ENCODE measurements around the gene TAF11L14.
"Not testable (repeated sequence)": the region's sequence is repeated elsewhere in the genome, so short reads cannot be mapped to it uniquely, and the experiment has no call there.

The TAF11L14 gene

GRCh38 chr5:17634160-17634559 is at the start of gene TAF11L14:
TSS of gene TAF11L14 (plus strand) at chr5:17634460.
- DNase-seq, result no peak

- not testable (repeated sequence) for DNase-seq
Measured at GRCh38 chr5:17585658-17586057, 48.6 kb upstream of the TAF11L14 start, which contains the start of gene TAF11L7. TSS of gene TAF11L7 (minus strand) at chr5:17585758.

- DNase-seq, result not testable (repeated sequence)
Measured at GRCh38 chr5:17590860-17591259, 43.4 kb upstream of the TAF11L14 start, which contains the start of gene TAF11L8. TSS of gene TAF11L8 (minus strand) at chr5:17590960.

GRCh38 chr5:17594255-17594654 is 40.0 kb upstream of the TAF11L14 start, which contains the start of gene TAF11L9:
TSS of gene TAF11L9 (minus strand) at chr5:17594394.
- not testable (repeated sequence) for DNase-seq

- DNase-seq, result not testable (repeated sequence)
Measured at GRCh38 chr5:17597728-17598127, 36.5 kb upstream of the TAF11L14 start, which contains the start of gene TAF11L10. TSS of gene TAF11L10 (minus strand) at chr5:17597828.

GRCh38 chr5:17603880-17604279 is 30.4 kb upstream of the TAF11L14 start, which contains the start of gene TAF11L11:
TSS of gene TAF11L11 (plus strand) at chr5:17604183.
- not testable (repeated sequence) for DNase-seq

GRCh38 chr5:17604951-17605350 is 29.3 kb upstream of the TAF11L14 start:
- DNase-seq, result no peak

- not testable (repeated sequence) for DNase-seq
Measured at GRCh38 chr5:17607461-17607860, 26.8 kb upstream of the TAF11L14 start.

GRCh38 chr5:17610092-17610491 is 24.2 kb upstream of the TAF11L14 start, which contains the start of gene TAF11L12:
TSS of gene TAF11L12 (plus strand) at chr5:17610392.
- DNase-seq, result not testable (repeated sequence)

GRCh38 chr5:17614872-17615605 is 19.2 kb upstream of the TAF11L14 start:
- no peak for DNase-seq

- DNase-seq, result no peak
Measured at GRCh38 chr5:17619354-17619753, 14.9 kb upstream of the TAF11L14 start.

GRCh38 chr5:17620627-17621026 is 13.6 kb upstream of the TAF11L14 start:
- no peak for DNase-seq

GRCh38 chr5:17625686-17626085 is 8.6 kb upstream of the TAF11L14 start:
- no peak for DNase-seq

- DNase-seq, result not testable (repeated sequence)
Measured at GRCh38 chr5:17631788-17632187, 2.5 kb upstream of the TAF11L14 start, which contains the start of gene TAF11L13. TSS of gene TAF11L13 (plus strand) at chr5:17632088.

GRCh38 chr5:17649232-17649631 is 15.0 kb downstream of the TAF11L14 start:
- DNase-seq, result not testable (repeated sequence)

GRCh38 chr5:17655201-17655759 is 21.0 kb downstream of the TAF11L14 start:
- DNase-seq, result not testable (repeated sequence)

GRCh38 chr5:17655921-17656320 is 21.7 kb downstream of the TAF11L14 start:
- DNase-seq, result no peak

- no peak for DNase-seq
Measured at GRCh38 chr5:17663182-17663581, 28.9 kb downstream of the TAF11L14 start.

GRCh38 chr5:17665836-17666235 is 31.6 kb downstream of the TAF11L14 start:
- no peak for DNase-seq

GRCh38 chr5:17666726-17667235 is 32.5 kb downstream of the TAF11L14 start:
- no peak for DNase-seq

- no peak for DNase-seq
Measured at GRCh38 chr5:17670353-17670752, 36.1 kb downstream of the TAF11L14 start.

- no peak for DNase-seq
Measured at GRCh38 chr5:17678751-17679324, 44.6 kb downstream of the TAF11L14 start.

- DNase-seq, result no peak
Measured at GRCh38 chr5:17679597-17680203, 45.4 kb downstream of the TAF11L14 start.
